Mammary epithelial cell (primary cell): Measurements from ENCODE around the gene CCS.

Experiments used
- CTCF ChIP-seq, 2 donors: IDR thresholded peaks in 1 of 2; conservative IDR thresholded peaks in 1 of 2; 2 replicates each; pipeline ENCODE4 v1.5.1; 2011 to 2012; ENCODE audit warnings: inconsistent platforms in 2 of 2, low read length in 2 of 2, mild to moderate bottlenecking in 2 of 2, control low read depth in 1 of 2, low read depth in 1 of 2; ENCODE audit not compliant: insufficient read depth in 1 of 2; ENCODE audit errors: extremely low read depth in 1 of 2
- EZH2 ChIP-seq: IDR thresholded peaks from 2 replicates; pipeline ENCODE4 v1.6.1; 2012; ENCODE audit warnings: low read length, inconsistent platforms, borderline replicate concordance

- TF ChIP-seq CTCF (conservative IDR thresholded peaks at IDR 0.05 in 1 of 2, IDR thresholded peaks at IDR 0.05 in 1 of 2; ENCODE audit: extremely low read depth in 1 of 2, insufficient read depth in 1 of 2, low read depth in 1 of 2, low read length in 2 of 2) (no peak), EZH2 (no peak)
Observed at GRCh38 chr11:66566221-66566620, 26.8 kb upstream of the CCS start.
